Stimulated activated CD8-positive, alpha-beta memory T cell treated with anti-CD3 and anti-CD28 coated beads, Interleukin-4, amount 100 ng/mL, for 4 hours (primary cell): Measurements from ENCODE around the gene KCNK13.

Source experiments
- DNase-seq, 2 donors: peaks; one replicate each; pipeline ENCODE4 v3.0.0-alpha.2; 2020; ENCODE audit warnings: low read depth in 2 of 2, low spot score in 1 of 2

Gene KCNK13

DNA sequence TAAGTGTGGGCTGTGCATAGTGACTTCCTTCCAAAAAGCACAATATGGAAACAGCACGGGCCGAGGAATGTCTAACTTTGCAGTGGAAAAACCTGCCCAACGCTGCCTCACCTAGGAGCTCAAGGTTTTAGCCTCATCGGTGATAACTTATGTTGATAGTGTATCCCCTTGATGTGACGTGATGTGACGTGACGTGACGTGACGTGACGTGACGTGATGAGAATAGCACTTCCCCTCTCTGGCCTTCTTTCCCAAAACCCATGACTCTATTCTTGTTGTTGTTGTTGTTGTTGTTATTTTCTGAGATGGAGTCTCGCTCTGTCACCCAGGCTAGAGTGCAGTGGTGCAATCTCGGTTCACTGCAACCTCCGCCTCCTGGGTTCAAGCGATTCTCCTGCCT is 64.5 kb downstream of the KCNK13 start:
- DNase-seq: no peak

- DNase-seq: no peak
Measured at GRCh38 chr14:90132821-90133570, 71.2 kb downstream of the KCNK13 start.

- no peak for DNase-seq
Measured at GRCh38 chr14:90136904-90137303, 75.1 kb downstream of the KCNK13 start.

GRCh38 chr14:90137807-90138206 is 76.0 kb downstream of the KCNK13 start:
- DNase-seq: no peak

GRCh38 chr14:90139199-90139598 is 77.4 kb downstream of the KCNK13 start:
- DNase-seq: no peak

DNA sequence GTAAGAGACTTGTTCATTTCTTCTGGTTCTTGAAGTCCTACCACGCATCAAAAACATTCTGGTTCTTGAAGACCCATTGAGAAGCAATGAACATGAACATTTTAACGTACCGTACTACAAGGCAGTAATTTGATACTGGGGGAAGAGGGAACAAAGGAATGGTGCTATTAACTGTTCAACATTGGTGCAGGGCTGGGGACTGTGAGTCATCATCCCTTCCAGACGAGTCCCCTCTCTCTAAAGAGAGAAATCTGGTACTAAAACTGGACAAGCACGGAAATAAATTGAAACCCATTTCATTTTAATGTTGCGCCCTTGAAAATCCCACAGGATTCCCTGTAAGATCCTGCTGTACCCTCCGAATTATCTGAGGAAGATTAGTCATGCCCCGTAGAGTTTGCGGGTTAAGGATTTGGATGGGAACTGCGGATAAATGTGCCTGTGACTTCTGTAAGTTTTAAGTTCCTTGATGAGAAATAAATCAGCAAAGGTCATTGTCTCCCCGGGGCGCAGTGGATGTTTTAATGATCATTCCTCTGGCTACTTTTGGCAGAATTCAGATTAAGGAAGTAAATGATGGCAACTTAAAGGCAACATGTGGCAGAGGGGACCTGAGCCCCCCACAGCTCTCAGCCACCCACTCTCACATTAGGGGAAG is 78.6 kb downstream of the KCNK13 start:
- DNase-seq: no peak

DNA sequence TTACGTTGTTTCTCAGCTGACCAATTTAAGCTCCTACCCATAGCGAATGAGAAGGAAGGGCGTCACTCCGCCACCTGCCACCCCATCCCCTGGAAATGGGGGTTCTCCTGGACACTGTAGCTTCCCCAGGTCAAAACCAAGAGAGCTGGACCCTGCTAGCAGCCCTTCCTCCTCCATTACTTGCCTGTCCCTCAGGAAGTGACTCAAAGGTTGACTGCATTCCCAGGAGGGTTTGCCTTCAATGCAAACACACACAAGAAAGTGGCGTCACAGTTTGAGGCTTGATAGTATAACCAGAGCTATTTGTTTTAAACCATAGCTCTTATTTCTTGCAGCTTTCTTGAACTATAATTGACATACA is 79.1 kb downstream of the KCNK13 start:
- DNase-seq: no peak

DNA sequence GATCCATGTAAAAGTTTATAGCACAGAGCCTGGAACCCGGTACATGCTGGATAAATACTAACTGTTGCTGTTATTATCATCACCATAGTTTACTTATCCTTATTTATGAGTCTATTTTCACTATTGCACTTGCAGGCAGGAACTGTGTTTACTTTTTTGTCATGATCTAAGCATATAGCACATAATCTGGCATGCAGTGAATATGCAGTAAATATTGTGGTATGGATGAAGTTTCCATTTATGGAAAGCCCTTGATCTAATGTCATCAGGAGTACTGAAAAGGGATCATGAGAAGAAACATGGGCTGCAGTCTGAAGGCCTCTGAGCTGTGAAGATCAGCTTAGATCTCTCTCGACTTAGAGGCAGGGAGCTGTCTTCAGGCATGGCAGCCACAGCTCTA is 91.6 kb downstream of the KCNK13 start:
- no peak for DNase-seq

GRCh38 chr14:90154110-90154509 is 92.3 kb downstream of the KCNK13 start:
- no peak for DNase-seq

DNA sequence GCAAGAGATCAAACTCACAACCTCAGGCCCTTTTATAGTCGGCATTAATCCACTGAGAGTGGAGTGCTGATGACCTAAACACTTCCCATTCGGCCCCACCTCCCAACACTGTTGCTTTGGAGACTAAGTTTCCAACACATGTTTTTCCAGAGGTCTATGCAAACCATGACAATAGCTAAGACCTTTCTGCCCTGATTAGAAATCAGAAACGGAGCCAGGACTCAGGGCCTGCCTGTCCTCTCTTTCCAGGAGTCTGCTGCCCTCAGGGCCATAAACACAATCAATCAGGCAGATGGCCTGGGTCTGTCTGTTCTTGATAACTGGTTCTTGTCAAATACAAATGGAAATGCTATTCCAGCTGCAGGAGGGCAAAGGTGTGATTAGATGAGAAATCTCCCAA is 97.4 kb downstream of the KCNK13 start:
- no peak for DNase-seq

- no peak for DNase-seq
Measured at GRCh38 chr14:90159688-90160087, 97.9 kb downstream of the KCNK13 start.

DNA sequence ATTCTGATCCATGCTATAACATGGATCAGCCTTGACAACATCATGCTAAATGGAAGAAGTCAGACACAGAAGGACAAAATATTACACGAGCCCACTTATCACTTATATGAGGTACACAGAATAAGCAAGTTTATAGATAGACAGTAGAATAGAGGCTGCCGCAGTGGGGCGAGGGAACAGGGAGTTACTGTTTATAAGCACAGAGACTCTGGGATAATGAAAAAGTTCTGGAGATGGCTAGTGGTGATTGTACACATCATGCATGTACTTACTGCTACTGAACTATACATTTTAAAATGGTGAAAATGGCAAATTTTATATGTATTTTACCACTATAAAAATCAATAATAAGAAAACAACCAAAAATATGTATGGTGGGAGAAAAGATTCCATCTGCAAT is 99.3 kb downstream of the KCNK13 start:
- no peak for DNase-seq

- no peak for DNase-seq
Measured at GRCh38 chr14:90168425-90169105, 106.8 kb downstream of the KCNK13 start.

- DNase-seq: no peak
Measured at GRCh38 chr14:90175631-90176030, 113.8 kb downstream of the KCNK13 start.

DNA sequence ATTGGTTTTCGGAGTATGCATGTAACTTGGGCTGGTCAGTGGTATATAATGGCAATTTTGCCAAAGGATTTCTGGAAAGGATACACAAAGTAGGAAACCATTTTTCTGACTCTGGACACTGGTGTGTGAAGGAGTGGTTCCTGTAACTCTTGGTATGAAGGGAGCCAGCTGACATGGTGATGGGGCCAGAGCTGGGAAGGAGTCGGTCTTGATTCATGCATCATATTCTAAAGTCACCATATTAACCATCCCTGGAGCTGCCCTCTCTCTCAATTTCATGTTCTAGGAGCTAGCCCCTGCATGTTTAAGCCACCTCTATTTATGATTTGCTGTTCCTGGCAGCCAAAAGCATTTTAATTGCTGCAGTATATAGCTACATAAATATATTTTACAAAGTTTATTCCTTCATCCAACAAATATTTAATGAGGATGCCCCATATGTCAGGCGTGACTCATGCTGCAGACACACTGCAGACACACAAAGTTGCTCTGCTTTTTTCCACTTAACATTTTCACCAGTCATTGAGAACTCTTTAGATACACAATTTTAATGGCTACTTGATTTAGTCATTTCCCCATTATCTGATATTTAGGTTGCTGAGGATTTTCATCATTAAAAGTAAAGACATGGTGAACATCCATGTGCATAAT is 115.9 kb downstream of the KCNK13 start:
- DNase-seq: no peak

DNA sequence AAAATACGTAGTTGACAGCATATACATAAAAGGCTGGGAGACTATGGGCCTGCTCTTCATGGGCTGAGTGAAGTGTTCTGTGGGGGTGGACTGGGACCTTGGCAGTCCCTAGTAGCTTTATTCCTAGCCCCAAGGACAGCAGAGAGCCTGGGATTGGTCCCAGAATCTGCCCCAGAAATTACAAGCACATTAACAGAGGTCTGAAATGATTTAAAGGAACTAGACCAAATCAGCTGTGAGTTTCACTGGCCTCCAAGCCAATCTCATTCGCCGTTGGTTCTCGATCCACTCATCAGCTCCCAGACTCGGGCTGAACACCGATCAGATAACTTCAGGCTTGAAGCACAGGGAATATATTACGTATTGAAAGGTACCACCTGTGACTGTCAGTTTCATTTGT is 117.6 kb downstream of the KCNK13 start:
- DNase-seq: no peak

- DNase-seq: no peak
Measured at GRCh38 chr14:90179809-90180779, 118.3 kb downstream of the KCNK13 start.

- DNase-seq: no peak
Measured at GRCh38 chr14:90184094-90184493, 122.3 kb downstream of the KCNK13 start.

- no peak for DNase-seq
Measured at GRCh38 chr14:90184571-90185266, 122.9 kb downstream of the KCNK13 start.

DNA sequence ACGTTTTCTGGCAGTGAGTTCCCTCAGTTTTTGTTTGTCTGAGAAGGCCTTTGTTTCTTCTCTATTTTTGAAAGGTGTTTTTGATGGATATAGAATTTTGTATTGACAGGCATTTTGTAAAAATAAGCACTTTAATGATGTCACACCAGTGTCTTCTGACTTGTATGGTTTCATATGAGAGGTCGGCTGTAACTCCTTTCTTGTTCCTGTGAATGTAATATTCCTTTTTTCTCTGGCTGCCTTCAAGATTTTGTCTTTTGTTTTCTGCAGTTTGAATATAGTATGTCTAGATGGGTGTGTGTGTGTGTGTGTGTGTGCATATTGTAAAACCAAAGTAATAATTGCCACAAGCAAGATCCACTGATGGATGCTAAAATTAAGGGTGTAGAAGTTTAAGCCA is 126.8 kb downstream of the KCNK13 start:
- no peak for DNase-seq
